Parathyroid adenoma (tissue), 2 donors: ENCODE measurements around the gene MEIS2.

Experiments used
- H2AFZ ChIP-seq: fragments of 300-600 bp; sonication (generic); one replicate; pipeline ENCODE4 v1.7.0; 2017; ENCODE audit warnings: antibody characterized with exemption, mild to moderate bottlenecking
- H3K27ac ChIP-seq: fragments of 300-600 bp; sonication (generic); one replicate; pipeline ENCODE4 v1.7.0; 2017
- H3K27me3 ChIP-seq: fragments of 300-600 bp; sonication (generic); one replicate; pipeline ENCODE4 v1.7.0; 2017; ENCODE audit warnings: low read length; ENCODE audit not compliant: control insufficient read depth, insufficient read depth
- H3K36me3 ChIP-seq: fragments of 300-600 bp; sonication (generic); one replicate; pipeline ENCODE4 v1.7.0; 2017; ENCODE audit warnings: low read length; ENCODE audit not compliant: control insufficient read depth, insufficient read depth
- H3K4me1 ChIP-seq: fragments of 300-600 bp; sonication (generic); one replicate; pipeline ENCODE4 v1.7.0; 2017; ENCODE audit warnings: control low read depth
- H3K4me2 ChIP-seq: fragments of 300-600 bp; sonication (generic); one replicate; pipeline ENCODE4 v1.7.0; 2017; ENCODE audit warnings: low read length
- H3K4me3 ChIP-seq: fragments of 300-600 bp; sonication (generic); one replicate; pipeline ENCODE4 v1.7.0; 2017; ENCODE audit warnings: low read depth, low read length
- H3K79me2 ChIP-seq: fragments of 300-600 bp; sonication (generic); one replicate; pipeline ENCODE4 v1.7.0; 2017; ENCODE audit warnings: control low read depth
- H3K9ac ChIP-seq: fragments of 300-600 bp; sonication (generic); one replicate; pipeline ENCODE4 v1.7.0; 2017; ENCODE audit warnings: mild to moderate bottlenecking
- H3K9me3 ChIP-seq: fragments of 300-600 bp; sonication (generic); one replicate; pipeline ENCODE4 v1.7.0; 2017; ENCODE audit warnings: low read length; ENCODE audit not compliant: control insufficient read depth
- CTCF ChIP-seq: fragments of 300-600 bp; sonication (generic); IDR thresholded peaks from one replicate; pipeline ENCODE4 v1.7.0; 2017; ENCODE audit warnings: antibody characterized with exemption, mild to moderate bottlenecking
- donor health status: primary hyperparathyroidism.

Gene MEIS2

DNA sequence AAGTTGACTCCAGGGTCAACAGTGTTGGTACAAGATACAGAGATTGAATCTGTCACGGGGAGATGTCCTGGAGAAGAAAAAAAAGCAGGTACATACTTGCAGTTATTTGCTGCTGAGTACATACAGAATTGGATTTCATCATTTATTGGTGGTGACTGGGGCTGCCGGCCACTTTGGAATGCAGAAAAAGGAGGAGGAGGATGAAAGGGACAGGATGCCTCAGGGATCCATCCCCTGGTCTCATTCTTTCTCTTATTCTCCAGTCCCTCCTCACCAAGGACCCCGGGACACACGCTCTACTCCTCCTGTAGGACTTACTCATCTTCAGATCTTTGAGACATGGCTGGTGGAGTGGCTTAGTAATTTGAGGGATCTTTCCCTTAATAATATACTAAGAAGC lies 30.0 kb upstream of the MEIS2 start:
- H3K36me3 ChIP-seq: no peaks in the 10 kb centered on the region
- no peaks in the 10 kb centered on the region for H3K9me3 ChIP-seq
- no peaks in the 10 kb centered on the region for H3K79me2 ChIP-seq

DNA sequence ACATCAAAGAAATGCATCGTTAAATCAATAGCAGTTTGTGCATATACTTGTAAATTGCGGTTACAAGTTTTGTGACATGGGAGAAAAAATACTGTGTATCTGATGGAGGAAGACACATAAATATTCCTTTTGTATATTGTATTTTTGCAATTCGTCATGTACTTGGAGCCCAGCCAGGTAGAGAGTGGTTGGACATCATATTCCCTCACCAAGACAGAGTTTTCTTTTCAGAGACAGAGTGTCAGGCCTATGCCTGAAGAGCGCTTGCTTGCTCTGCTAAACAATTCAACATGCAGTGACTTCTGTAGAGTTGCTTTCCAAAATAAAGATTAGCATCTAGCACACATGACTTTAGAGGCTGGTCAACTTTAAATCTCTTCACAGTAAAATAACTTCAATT lies 24.8 kb upstream of the MEIS2 start:
- no peak overlapping the region for H3K4me2 ChIP-seq
- no peaks in the 10 kb centered on the region for H3K79me2 ChIP-seq
- H3K9ac ChIP-seq: no peak overlapping the region
- no peak overlapping the region for H2AFZ ChIP-seq
- H3K4me3 ChIP-seq: no peak overlapping the region
- no peaks in the 10 kb centered on the region for H3K4me1 ChIP-seq
- H3K9me3 ChIP-seq: no peaks in the 10 kb centered on the region
- H3K27me3 ChIP-seq: no peaks in the 10 kb centered on the region
- H3K27ac ChIP-seq: no peak overlapping the region
- no peak for TF ChIP-seq CTCF
- H3K36me3 ChIP-seq: no peaks in the 10 kb centered on the region

More for the DNA sequence above, 30.0 kb upstream of the MEIS2 start:
- no peak overlapping the region for H2AFZ ChIP-seq
- TF ChIP-seq CTCF: no peak
- H3K9ac ChIP-seq: no peak overlapping the region
- no peak overlapping the region for H3K27ac ChIP-seq
- no peaks in the 10 kb centered on the region for H3K27me3 ChIP-seq
- H3K4me3 ChIP-seq: no peak overlapping the region
- H3K4me1 ChIP-seq: no peaks in the 10 kb centered on the region
- H3K4me2 ChIP-seq: no peak overlapping the region

DNA sequence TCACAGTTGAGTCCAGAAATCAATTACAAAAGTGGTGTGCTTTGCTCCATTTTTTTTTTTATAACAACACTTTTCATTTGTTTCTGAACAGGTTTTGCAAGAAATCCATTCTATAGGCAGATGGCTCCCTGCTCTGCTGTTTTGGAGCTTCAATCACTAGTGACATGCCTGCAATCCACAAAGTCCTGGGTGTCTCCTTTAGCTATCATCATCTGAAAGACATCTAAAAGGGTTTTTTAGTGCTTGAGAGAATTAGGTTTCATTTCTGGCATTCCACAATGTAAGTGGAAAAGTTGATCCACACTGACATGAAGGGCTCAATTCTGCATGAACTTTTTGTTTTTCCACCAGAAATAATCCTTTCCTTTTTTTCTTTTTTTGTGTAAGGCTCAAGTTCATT lies 24.0 kb upstream of the MEIS2 start:
- TF ChIP-seq CTCF: no peak
- Histone ChIP-seq H3K9ac (no peak overlapping the region), H3K4me1 (no peaks in the 10 kb centered on the region), H3K79me2 (no peaks in the 10 kb centered on the region), H3K27ac (no peak overlapping the region), H3K4me2 (no peak overlapping the region), H3K27me3 (no peaks in the 10 kb centered on the region), H2AFZ (no peak overlapping the region), H3K36me3 (no peaks in the 10 kb centered on the region), H3K9me3 (no peaks in the 10 kb centered on the region), H3K4me3 (no peak overlapping the region)

DNA sequence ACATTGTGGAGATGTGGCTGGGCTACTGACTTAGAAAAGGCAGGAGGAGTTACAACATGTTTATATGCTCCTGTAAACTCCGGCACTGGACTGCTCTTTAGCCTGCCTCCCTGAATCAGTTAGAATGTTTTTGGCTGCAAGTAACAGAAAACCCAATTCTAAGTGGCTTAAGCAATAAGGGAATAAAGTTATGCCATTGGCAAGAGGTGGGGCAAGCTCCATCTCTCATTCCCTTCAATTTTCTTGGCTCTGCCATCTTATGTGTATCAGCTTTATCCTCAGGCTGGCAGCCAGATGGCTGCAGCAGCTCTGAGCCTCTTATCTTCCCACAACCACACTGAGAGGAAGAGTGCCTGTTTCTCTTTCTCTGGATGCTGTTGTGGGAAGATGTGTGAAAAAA lies 22.4 kb upstream of the MEIS2 start:
- Histone ChIP-seq H3K4me3 (no peak overlapping the region), H3K4me1 (no peaks in the 10 kb centered on the region), H2AFZ (no peak overlapping the region), H3K79me2 (no peaks in the 10 kb centered on the region), H3K4me2 (no peak overlapping the region), H3K9me3 (no peaks in the 10 kb centered on the region), H3K27me3 (no peaks in the 10 kb centered on the region), H3K27ac (no peak overlapping the region), H3K36me3 (no peaks in the 10 kb centered on the region), H3K9ac (no peak overlapping the region)
- TF ChIP-seq CTCF: no peak

DNA sequence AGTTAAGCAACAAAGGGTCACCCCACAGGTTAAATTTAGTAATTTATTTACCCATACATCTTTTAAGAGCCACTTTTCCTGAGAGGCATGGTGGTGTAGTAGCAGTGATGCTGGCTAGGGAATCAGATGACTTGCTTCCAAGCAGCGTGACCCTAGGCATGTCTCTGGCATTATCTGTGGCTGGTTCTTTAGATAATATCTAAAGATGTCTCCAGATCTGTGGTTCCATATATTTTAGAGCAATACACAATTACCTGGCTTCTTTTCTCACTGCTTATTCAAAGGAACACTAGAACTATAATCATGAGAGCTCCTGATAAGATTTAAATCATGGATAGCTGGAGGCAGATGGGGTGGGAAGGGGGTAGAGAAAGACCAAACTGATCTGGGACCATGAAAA lies 21.1 kb upstream of the MEIS2 start:
- no peak for TF ChIP-seq CTCF
- no peak overlapping the region for H3K4me2 ChIP-seq
- H3K79me2 ChIP-seq: no peaks in the 10 kb centered on the region
- no peak overlapping the region for H2AFZ ChIP-seq
- H3K27ac ChIP-seq: no peak overlapping the region
- H3K9me3 ChIP-seq: no peaks in the 10 kb centered on the region
- H3K36me3 ChIP-seq: no peaks in the 10 kb centered on the region
- no peak overlapping the region for H3K4me3 ChIP-seq
- no peak overlapping the region for H3K9ac ChIP-seq
- H3K27me3 ChIP-seq: no peaks in the 10 kb centered on the region
- no peaks in the 10 kb centered on the region for H3K4me1 ChIP-seq
